ENCODE data around the gene GREB1L.

DNA sequence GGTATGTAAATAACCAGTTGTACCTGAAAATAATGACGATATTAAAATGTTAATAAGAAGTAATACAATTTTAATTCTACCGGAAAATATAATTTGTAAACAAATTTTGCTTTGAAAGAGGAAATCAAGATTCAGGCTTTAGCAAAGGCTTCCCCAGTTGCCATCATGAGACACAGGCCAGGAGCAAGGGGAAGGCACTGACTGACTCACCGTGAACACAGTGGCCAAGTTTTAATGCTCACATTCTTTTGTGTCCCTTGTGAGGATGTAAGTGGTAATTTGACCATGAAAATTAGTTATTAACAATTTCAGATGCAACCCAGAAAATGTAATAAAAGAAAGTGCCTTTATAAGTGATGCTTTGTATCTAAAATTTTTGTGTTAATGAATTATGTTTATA lies 164.1 kb downstream of the GREB1L start:
- TF ChIP-seq CTCF (IDR thresholded peaks at IDR 0.05) (no peak), FOXK1 (CRISPR knock-in tag; IDR thresholded peaks at IDR 0.05) (no peak), NR2C2 (CRISPR knock-in tag; IDR thresholded peaks at IDR 0.05) (no peak), NFE2L1 (CRISPR knock-in tag; IDR thresholded peaks at IDR 0.05) (no peak)

Measured in WTC11 (cell line).